ENCODE measurements around the gene LRRC42.

Gene LRRC42

DNA sequence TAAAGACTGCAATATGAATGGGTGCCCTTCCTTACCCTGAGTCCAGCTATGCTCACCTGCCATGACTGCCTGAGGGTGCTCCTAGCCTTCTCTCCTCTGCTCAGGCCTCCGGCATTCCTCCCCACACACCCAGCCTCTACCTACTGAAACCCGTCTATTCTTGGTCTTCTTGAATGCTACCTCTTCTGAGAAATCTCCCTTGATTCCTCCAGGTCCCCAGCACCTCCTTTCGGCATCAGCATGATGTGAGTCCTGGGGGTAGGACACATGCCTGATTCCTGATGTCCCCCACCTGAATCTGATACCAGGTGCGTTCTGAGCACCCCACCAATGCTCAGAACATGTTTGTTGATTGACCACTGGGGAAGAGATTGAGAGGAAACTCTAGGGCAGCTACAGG, 63.3 kb downstream of the LRRC42 start:
- DNase-seq = no peak

DNA sequence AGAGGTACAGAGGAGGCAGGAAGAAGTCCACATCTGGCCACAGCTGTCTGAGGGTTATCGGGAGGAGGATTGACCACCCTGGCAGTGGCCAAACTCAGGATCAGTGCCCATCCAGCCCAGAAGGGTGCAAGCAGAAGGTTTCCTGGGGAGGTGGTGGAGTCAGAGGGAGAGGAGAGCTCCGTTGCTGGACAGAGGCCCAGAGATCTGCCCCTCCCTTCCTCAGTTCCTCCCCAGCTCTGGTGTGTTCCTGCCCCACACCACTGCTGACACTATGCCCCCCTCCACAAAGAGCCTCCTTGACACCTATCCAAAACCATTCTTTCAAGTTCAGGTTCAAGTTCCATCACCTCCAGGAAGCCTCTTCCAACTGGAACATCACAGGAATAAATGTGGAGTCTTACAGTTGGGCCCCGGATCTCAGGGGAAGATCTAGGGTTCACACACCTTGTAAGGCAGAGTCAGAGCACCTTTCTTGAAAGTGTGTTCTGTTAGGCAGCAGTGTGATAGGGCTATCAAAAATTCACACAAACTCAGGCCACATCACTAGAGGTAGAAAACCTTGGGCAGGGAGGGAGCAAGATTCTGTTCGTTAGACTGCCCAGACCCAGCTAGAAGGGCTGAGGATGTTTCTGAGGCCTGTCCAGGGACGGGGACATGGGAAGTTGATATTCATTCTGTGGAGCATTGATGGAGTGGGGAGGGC, 64.4 kb downstream of the LRRC42 start:
- DNase-seq = no peak

DNA sequence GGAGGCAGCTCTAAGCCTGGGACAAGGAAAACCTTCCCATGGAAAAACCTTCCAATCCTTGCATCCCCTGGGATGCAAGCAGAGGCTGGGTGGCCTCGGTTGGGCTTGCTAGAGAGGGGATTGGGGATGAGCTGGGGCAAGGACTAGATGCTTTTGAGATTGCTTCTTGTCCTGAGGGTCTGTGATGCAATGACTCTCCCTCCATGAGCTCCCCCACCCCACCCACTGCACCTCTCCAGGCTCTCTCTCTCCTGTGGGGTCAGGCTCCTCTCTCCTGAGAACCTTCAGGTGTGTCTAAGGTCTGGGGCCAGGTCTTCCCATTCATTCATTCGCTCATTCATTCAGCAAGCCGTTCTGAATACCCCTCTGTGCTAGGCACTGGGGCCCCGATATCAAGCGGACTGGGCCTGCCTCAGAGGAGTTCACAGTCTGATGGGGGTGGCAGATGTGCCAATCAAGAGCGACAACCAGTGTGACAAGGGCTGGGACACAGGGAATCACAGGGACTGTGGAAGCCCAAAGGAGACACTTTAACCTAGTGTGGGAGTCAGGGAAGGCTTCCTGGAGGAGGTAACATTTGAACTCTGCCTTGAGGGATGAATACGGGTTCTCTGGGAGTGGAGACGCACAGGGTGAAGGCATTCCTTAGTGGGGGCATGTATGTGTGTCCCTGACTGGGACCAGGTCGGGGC, 65.3 kb downstream of the LRRC42 start:
- no peak for DNase-seq

DNA sequence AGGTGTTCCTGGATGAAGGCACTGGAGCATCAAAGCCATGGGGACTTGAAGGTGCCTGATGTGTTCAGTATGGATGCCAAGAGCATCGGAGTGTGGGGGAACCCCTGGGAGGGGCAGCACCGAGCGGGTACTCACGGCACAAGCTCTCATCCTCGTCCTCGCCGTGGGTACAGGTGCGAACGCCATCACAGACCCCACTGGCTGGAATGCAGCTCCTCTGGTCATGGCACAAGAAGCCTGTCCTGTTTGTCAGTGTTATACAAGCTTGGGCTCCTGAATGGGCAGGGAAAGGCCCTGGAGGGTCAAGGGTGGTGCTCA, 65.8 kb downstream of the LRRC42 start:
- no peak for DNase-seq

DNA sequence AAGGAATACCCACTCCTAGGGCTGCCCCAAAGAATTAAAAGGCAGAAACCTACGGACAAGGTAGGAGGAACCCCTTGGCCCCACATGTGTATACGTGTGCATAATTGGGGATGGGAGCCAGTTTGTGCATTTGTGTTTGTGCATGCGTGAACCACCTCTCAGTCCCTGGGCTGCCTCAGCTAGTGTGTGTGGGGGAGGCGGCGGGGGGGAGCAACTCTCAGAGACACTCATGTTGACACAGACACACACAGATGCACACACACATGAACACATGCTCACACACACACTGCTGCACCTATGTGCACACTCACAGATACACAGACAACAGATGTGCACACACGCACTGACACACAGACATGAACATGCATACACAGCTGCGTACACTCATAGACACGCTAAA, 66.7 kb downstream of the LRRC42 start:
- no peak for DNase-seq

DNA sequence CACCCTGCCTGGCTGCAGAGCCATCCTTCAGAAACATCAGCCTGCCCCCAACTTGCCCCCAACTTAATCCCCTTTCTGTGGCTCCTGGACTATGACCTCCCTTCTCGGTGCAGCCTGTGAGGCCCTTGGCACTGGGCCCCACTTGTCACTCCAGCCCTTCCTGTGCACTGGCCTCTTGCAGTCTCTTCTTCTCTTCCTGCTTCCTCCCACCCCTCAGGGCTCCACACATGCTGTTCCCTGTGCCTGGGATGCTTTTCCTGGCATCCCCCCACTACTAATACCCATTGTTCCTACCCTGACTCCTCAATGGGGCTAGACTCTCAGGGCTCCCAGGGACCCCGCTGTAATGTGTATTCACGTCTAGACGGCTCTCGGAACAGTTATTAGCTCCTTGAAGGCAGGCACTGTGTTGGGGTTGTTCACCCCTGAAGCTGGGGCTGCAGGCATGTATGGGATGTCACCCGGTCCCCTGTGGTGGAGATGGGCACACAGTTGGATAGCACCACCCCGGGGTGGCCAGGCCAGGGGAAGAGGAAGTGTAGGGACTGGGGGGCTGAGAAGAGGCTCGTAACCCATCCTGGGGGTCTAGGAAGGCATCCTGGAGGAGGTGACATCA, 67.4 kb downstream of the LRRC42 start:
- no peak for DNase-seq

DNA sequence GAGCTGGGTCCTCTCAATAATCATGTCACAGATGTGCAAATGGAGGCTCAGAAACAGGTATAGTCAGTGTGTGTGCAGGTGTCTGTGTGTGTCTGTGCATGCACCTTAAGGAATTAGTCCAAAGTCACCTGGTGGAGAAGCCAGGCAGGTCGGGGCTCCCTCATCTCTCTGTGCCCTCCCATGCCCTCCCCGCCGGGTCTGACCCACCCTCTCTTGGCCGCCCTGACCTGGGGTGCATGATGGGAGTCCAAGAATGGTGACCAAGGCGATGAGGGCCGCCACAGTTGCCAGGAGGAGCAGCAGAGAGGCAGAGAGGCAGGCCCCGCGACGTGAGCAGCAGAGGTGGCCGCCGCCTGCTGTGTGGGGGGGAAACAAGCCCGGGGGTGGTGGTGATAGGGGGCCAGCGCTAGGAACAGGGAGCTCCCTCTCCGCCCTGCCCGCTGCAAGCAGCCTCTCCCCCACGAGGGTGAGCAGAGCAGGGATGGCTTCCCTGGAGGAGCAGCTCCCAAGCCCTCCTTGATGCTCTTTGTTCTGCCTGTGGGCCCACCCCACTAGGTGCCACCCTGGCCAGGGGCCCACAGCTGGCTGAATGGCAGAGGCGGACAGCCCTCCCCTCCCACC, 68.0 kb downstream of the LRRC42 start:
- no peak for DNase-seq

DNA sequence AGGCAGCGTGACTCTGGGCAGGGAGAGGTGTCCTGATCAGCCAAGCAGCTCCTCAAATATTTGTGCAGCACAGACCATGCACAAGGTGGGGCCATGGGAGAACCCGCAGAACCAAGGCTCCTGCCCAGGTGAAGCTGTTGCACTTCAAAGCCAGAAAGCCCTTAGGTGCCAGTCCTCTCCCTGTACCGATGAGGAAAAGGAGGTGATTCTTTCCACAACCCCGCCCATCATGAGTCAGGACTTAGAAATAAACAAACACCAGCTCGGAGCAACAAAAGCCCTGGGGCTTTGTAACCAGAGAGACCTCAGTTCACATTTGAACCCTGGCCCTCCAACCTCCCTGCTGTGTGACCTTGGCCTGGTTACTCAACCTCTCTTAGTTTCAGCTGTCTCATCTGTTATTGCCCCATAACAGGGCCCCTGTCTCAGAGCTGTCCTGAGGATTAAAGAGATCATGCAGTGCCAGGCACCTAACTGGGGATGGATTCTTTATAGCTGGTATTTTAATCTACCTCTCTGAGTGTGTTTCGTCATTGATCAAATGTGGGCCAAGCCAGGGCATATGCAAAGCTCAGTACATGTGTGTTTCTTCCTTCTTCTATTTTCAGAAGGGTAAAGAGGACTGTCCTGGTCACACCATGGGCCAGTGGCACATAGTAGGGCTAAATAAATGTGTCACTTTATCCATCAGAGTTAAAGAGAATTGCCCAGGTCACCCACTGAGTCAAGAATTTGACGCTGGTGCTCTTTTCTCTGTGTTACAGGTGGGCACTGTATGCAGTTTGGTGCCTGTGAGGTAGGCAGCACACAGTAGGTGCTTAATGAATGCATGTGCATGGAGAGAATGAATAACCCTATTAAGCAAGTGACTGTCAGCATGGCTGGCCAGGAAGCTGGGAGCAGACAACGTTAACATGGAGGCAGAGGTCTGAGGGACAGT, 70.5 kb downstream of the LRRC42 start:
- no peak for DNase-seq
